ENCODE results near the gene KRTAP20-1. TPM values are rescaled to one million over a fixed set of nuclear protein-coding genes. Genes with fewer than 3 reads are reported as not detected.

Gene KRTAP20-1
- total RNA-seq, 1 experiment from 2014 or later, result not detected

DNA sequence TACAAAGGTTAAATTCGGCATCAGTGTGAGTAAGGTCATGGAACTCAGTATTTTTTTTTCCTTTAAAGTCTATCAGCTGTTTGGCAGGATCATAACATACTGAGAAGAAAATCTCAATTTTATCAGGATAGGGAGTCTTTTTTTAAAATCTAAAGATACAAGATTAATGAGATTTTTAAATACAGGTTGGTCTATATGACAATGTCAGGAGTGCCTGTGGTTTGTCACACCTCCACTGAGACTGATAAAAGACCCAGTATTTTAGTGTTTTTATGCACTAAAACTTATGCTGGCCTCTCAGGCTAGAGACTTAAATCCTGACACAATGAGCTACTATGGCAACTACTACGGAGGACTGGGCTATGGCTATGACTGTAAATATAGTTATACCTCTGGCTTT, 26.3 kb downstream of the KRTAP20-1 start, which contains the start of gene KRTAP20-3:
Gene KRTAP20-3, plus strand, starts transcription at position 301 of the 400 bp plus-strand sequence.
- H3K4ac ChIP-seq (ENCODE audit: low read depth, low read length), result no peak within 1 kb of the TSS
- H3K23me2 ChIP-seq (ENCODE audit: insufficient read length, low read depth, low read length, poor library complexity, severe bottlenecking), result no peaks in the 10 kb centered on the region
- H4K8ac ChIP-seq (replicated peaks; ENCODE audit: insufficient read length, low read depth, low read length), result no peak within 1 kb of the TSS
- Mint-ChIP-seq H3K27me3 (ENCODE audit: low read depth) (no peaks in the 10 kb centered on the region; the same call in 1 of the 2 replicates), H3K4me3 (no peak within 1 kb of the TSS), H3K27ac (no peak within 1 kb of the TSS; a peak in 1 of 7 replicates), H3K36me3 (ENCODE audit: insufficient read depth in 1 of 3, low read depth in 3 of 3) (peaks cover 0 to 15% (median 0%) of the 10 kb centered on the region in 3 experiments; a peak in 1 of 7 replicates), H3K9me3 (peaks cover 0 to 36% of the 10 kb centered on the region in 2 experiments; a peak in 4 of 5 replicates), H3K4me1 (no peaks in the 10 kb centered on the region)
- no peak within 1 kb of the TSS for H3K14ac ChIP-seq (ENCODE audit: insufficient read depth, low read length)
- no peak within 1 kb of the TSS for H3K4me2 ChIP-seq (ENCODE audit: insufficient read depth, insufficient read length, low read length)
- no peak within 1 kb of the TSS for H2BK20ac ChIP-seq (ENCODE audit: low read depth, low read length, poor library complexity, severe bottlenecking)
- TF ChIP-seq, protein P1, sequence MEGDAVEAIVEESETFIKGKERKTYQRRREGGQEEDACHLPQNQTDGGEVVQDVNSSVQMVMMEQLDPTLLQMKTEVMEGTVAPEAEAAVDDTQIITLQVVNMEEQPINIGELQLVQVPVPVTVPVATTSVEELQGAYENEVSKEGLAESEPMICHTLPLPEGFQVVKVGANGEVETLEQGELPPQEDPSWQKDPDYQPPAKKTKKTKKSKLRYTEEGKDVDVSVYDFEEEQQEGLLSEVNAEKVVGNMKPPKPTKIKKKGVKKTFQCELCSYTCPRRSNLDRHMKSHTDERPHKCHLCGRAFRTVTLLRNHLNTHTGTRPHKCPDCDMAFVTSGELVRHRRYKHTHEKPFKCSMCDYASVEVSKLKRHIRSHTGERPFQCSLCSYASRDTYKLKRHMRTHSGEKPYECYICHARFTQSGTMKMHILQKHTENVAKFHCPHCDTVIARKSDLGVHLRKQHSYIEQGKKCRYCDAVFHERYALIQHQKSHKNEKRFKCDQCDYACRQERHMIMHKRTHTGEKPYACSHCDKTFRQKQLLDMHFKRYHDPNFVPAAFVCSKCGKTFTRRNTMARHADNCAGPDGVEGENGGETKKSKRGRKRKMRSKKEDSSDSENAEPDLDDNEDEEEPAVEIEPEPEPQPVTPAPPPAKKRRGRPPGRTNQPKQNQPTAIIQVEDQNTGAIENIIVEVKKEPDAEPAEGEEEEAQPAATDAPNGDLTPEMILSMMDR (conservative IDR thresholded peaks at IDR 0.05), result no peak
- no peak within 1 kb of the TSS for H2BK15ac ChIP-seq (ENCODE audit: low read depth, low read length)
- no peaks in the 10 kb centered on the region for H3K79me2 ChIP-seq (ENCODE audit: insufficient read depth, low read length)
- no peaks in the 10 kb centered on the region for H3K4me1 ChIP-seq (ENCODE audit: insufficient read depth, low read length)
- H2AFZ ChIP-seq (ENCODE audit: low read length), result no peak within 1 kb of the TSS
- DNase-seq, result no peak
- H3K56ac ChIP-seq (ENCODE audit: insufficient read length, low read depth, low read length), result no peak within 1 kb of the TSS
- H4K91ac ChIP-seq (ENCODE audit: insufficient read length, low read depth, low read length), result no peak within 1 kb of the TSS
- no peak within 1 kb of the TSS for H3K27ac ChIP-seq (ENCODE audit: insufficient read length, low read depth, low read length)
- WGBS (ENCODE audit: extremely low coverage, insufficient read length, low lambda C conversion rate), result no CpG with 5 or more reads among the region's 2 CpGs
- no peaks in the 10 kb centered on the region for H3K27me3 ChIP-seq (ENCODE audit: insufficient read depth, low read length)
- H3K9ac ChIP-seq (ENCODE audit: extremely low read depth, insufficient read length, low read length), result no peak within 1 kb of the TSS
- no peak within 1 kb of the TSS for H2BK120ac ChIP-seq (ENCODE audit: low read depth, low read length, poor library complexity, severe bottlenecking)
- no peaks in the 10 kb centered on the region for H4K20me1 ChIP-seq (ENCODE audit: control insufficient read depth, insufficient read depth, insufficient read length)
- no peak within 1 kb of the TSS for H2AK5ac ChIP-seq (ENCODE audit: insufficient read length, low read length)
- H2BK5ac ChIP-seq (ENCODE audit: insufficient read length, low read length), result no peak within 1 kb of the TSS
- no peak within 1 kb of the TSS for H3T11ph ChIP-seq (ENCODE audit: low read length)
- H3K23ac ChIP-seq (ENCODE audit: insufficient read length, low read depth, low read length), result no peak within 1 kb of the TSS
- H3K79me1 ChIP-seq (ENCODE audit: insufficient read depth, low read depth, low read length, poor library complexity, severe bottlenecking), result no peaks in the 10 kb centered on the region
- no peak within 1 kb of the TSS for H3K18ac ChIP-seq (ENCODE audit: insufficient read length, low read depth, low read length)
- no peak within 1 kb of the TSS for H2BK12ac ChIP-seq (ENCODE audit: insufficient read length, low read depth, low read length)
- H4K5ac ChIP-seq (ENCODE audit: insufficient read length, low read depth, low read length), result no peak within 1 kb of the TSS
- no peaks in the 10 kb centered on the region for H3K9me3 ChIP-seq (ENCODE audit: control insufficient read depth, low read depth, low read length)

All from H9 (cell line).